Endothelial cell of umbilical vein (primary cell): ENCODE results near the gene DPEP3. TPM values are rescaled to one million over a fixed set of nuclear protein-coding genes. Genes with fewer than 3 reads are reported as not detected.

ENCODE experiments used
- BruUV-seq: library from RNA; stranded (reverse); fragments of 400-500 nt; replicated peaks from 2 replicates; lab custom pipeline; 2021; lab: Mats Ljungman, UMichigan
- CTCF ChIA-PET: fragments of 300-600, 350-600 bp; sonication (Branson Sonifier 250); formaldehyde crosslinking; loops from one replicate; lab custom pipeline; 2021; ENCODE audit warnings: antibody characterized with exemption, inconsistent platforms; lab: Charles Lee
- POLR2A ChIA-PET: fragments of 300-600, 350-600 bp; sonication (Branson Sonifier 250); formaldehyde crosslinking; loops from one replicate; lab custom pipeline; 2021; ENCODE audit warnings: antibody characterized with exemption, inconsistent platforms; lab: Charles Lee
- DNase-seq: peaks from one replicate; pipeline ENCODE4 v3.0.0-alpha.2; 2011; ENCODE audit warnings: low read depth, low spot score
- FAIRE-seq: peaks from 2 replicates; lab custom pipeline; 2011; peaks lifted over from hg19 to GRCh38; lab: Jason Lieb, UNC
- H2AFZ ChIP-seq: 2 replicates; pipeline ENCODE4 v1.6.0; 2012; ENCODE audit warnings: low read depth, low read length, control low read depth, inconsistent platforms
- H3K27ac ChIP-seq: 2 replicates; pipeline ENCODE4 v1.5.1; 2011; ENCODE audit warnings: low read depth, mild to moderate bottlenecking, control low read depth, low read length, moderate library complexity; ENCODE audit not compliant: insufficient read depth
- H3K27me3 ChIP-seq, 2 experiments: 2 replicates each; pipeline versions ENCODE4 v1.6.0 to v1.6.1; 2011; ENCODE audit warnings: low read length in 2 of 2, mixed read lengths in 1 of 2; ENCODE audit not compliant: control insufficient read depth in 2 of 2, insufficient read depth in 2 of 2
- H3K36me3 ChIP-seq, 2 experiments: 2 replicates in 1 of 2; 3 replicates in 1 of 2; pipeline ENCODE4 v1.5.1; 2011; ENCODE audit warnings: low read length in 2 of 2, mild to moderate bottlenecking in 1 of 2, moderate library complexity in 1 of 2; ENCODE audit not compliant: control insufficient read depth in 2 of 2, insufficient read depth in 2 of 2; ENCODE audit errors: extremely low read depth in 1 of 2
- H3K4me1 ChIP-seq: 3 replicates; pipeline ENCODE4 v1.5.1; 2011; ENCODE audit warnings: mild to moderate bottlenecking, low read length; ENCODE audit not compliant: control insufficient read depth, insufficient read depth; ENCODE audit errors: extremely low read depth
- H3K4me2 ChIP-seq: 2 replicates; pipeline ENCODE4 v1.6.1; 2011; ENCODE audit warnings: low read length, control low read depth, mixed read lengths; ENCODE audit not compliant: insufficient read depth
- H3K4me3 ChIP-seq, 3 experiments: fragments of 200-600 bp in 1 of 3; sonication (generic), shearing (Covaris generic) in 1 of 3; replicated peaks in 1 of 3; 2 replicates each; pipeline ENCODE4 v1.5.1; 2011 to 2016; ENCODE audit warnings: control low read depth in 3 of 3, low read length in 3 of 3, mild to moderate bottlenecking in 2 of 3, inconsistent platforms in 1 of 3, low read depth in 1 of 3, moderate library complexity in 1 of 3; ENCODE audit not compliant: insufficient read depth in 1 of 3
- H3K79me2 ChIP-seq: 2 replicates; pipeline ENCODE4 v1.6.0; 2012; ENCODE audit warnings: low read length, inconsistent platforms; ENCODE audit not compliant: control insufficient read depth, insufficient read depth
- H3K9ac ChIP-seq: replicated peaks from 2 replicates; pipeline ENCODE3; 2011; ENCODE audit warnings: low read length, control low read depth; ENCODE audit not compliant: insufficient read depth; ENCODE audit errors: extremely low read depth
- H3K9me1 ChIP-seq: replicated peaks from 3 replicates; pipeline ENCODE4 v1.6.0; 2011; ENCODE audit warnings: mild to moderate bottlenecking, low read length; ENCODE audit not compliant: control insufficient read depth, insufficient read depth; ENCODE audit errors: extremely low read depth
- H3K9me3 ChIP-seq: replicated peaks from 2 replicates; pipeline ENCODE4 v1.5.1; 2012; ENCODE audit warnings: low read length, inconsistent platforms; ENCODE audit not compliant: control insufficient read depth, insufficient read depth
- H4K20me1 ChIP-seq: replicated peaks from 2 replicates; pipeline ENCODE3; 2011; ENCODE audit warnings: mild to moderate bottlenecking, low read length; ENCODE audit not compliant: control insufficient read depth, insufficient read depth; ENCODE audit errors: extremely low read depth
- EZH2 ChIP-seq: IDR thresholded peaks from 2 replicates; pipeline ENCODE4 v1.6.1; 2012; ENCODE audit warnings: borderline replicate concordance, low read depth, mild to moderate bottlenecking, moderate library complexity, low read length, inconsistent platforms; ENCODE audit not compliant: severe bottlenecking
- FOS ChIP-seq: IDR thresholded peaks from 2 replicates; pipeline ENCODE4 v1.6.1; 2011; ENCODE audit warnings: mild to moderate bottlenecking, low read length, moderate library complexity, borderline replicate concordance; ENCODE audit not compliant: insufficient read depth
- JUN ChIP-seq: IDR thresholded peaks from 2 replicates; pipeline ENCODE4 v1.6.1; 2011; ENCODE audit warnings: borderline replicate concordance, low read depth; ENCODE audit not compliant: insufficient read length, insufficient read depth
- MYC ChIP-seq: IDR thresholded peaks from one replicate; pipeline ENCODE4 v1.6.1; 2011; ENCODE audit warnings: mild to moderate bottlenecking, low read depth, low read length
- POLR2A ChIP-seq: IDR thresholded peaks from 2 replicates; pipeline ENCODE4 v1.6.1; 2012; ENCODE audit warnings: low read depth, mild to moderate bottlenecking, control low read depth, low read length
- POLR2AphosphoS5 ChIP-seq: IDR thresholded peaks from 2 replicates; pipeline ENCODE4 v1.6.1; 2012; ENCODE audit warnings: low read depth, mild to moderate bottlenecking, control low read depth, low read length, moderate library complexity; ENCODE audit not compliant: insufficient read depth
- dilution Hi-C: fragments of 300-500 bp; cut with MboI; formaldehyde crosslinking; loops from one replicate; pipeline ENCODE4 v1.15.0; 2019; ENCODE audit warnings: low sequenced_read_pairs; ENCODE audit not compliant: extremely low pct_ligation_motif_present
- intact Hi-C: fragments of 100-400 bp; cut with micrococcal nuclease; formaldehyde crosslinking; loops from one replicate; pipeline ENCODE4 v1.10.0; 2022
- polyA plus RNA-seq, 4 experiments: library from polyadenylated mRNA; depleted of rRNA in 3 of 4; stranded (reverse) in 3 of 4; unstranded in 1 of 4; fragments of >200 nt; gene quantifications; 2 replicates each; pipeline versions ENCODE4 v1.2.1 to v1.2.3, GENCODE V29; 2011 to 2012; ENCODE audit warnings: missing spikeins in 1 of 4
- total RNA-seq: library from RNA; stranded (reverse); gene quantifications from 2 replicates; pipeline ENCODE4 v1.2.3, GENCODE V29; 2021
- TF ChIP-seq, protein P1 (sequence below): IDR thresholded peaks from 2 replicates; pipeline ENCODE4 v1.6.1; 2011; ENCODE audit not compliant: insufficient read depth, insufficient read length

Gene DPEP3
- total and polyA plus RNA-seq, 2 donors (not counting 3 experiments of a cell fraction or from before 2014, with no cell fraction given) = 0.06 TPM; not detected in 1

DNA sequence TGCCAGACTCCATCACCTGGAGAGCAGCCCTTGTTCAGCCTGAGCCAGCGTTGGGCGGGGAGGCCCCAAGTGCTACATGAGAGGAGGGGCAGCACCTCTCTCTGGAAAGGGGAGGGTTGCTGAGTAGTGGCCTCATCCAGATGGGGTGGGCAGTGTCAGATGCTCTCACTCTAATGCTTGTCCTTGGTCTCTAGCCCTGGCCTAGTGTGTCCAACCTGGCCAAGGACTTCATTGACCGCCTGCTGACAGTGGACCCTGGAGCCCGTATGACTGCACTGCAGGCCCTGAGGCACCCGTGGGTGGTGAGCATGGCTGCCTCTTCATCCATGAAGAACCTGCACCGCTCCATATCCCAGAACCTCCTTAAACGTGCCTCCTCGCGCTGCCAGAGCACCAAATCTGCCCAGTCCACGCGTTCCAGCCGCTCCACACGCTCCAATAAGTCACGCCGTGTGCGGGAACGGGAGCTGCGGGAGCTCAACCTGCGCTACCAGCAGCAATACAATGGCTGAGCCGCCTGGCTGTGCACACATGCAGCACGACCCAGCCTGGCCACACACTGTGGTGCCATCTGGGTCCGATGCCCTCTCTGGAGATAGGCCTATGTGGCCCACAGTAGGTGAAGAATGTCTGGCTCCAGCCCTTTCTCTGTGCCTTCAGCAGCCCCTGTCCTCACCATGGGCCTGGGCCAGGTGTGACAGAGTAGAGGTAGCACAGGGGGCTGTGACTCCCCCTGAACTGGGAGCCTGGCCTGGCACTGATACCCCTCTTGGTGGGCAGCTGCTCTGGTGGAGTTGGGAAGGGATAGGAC lies 53.0 kb downstream of the DPEP3 start:
- BruUV-seq = TSS peak; percentile 26
- Histone ChIP-seq H3K79me2 (no peaks in the 10 kb centered on the region), H4K20me1 (no peaks in the 10 kb centered on the region), H2AFZ (no peak overlapping the region), H3K4me2 (no peak overlapping the region), H3K9me1 (no peaks in the 10 kb centered on the region), H3K9me3 (no peaks in the 10 kb centered on the region), H3K27ac (no peak overlapping the region), H3K36me3 (peaks cover 0 to 16% of the 10 kb centered on the region in 2 experiments), H3K4me3 (no peak overlapping the region), H3K4me1 (peaks cover 10% of the 10 kb centered on the region), H3K27me3 (no peaks in the 10 kb centered on the region), H3K9ac (no peak overlapping the region)
- POLR2A ChIA-PET = no interaction called here
- dilution Hi-C loops = no loop called here
- no peak for DNase-seq
- intact Hi-C loops = loop anchor here (10.0 kb wide), 1 partner anchor 403 kb away; the partner anchor contains the start of gene RIPOR1
- TF ChIP-seq, protein P1, sequence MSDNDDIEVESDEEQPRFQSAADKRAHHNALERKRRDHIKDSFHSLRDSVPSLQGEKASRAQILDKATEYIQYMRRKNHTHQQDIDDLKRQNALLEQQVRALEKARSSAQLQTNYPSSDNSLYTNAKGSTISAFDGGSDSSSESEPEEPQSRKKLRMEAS = no peak
- no peak for TF ChIP-seq FOS
- no peak for TF ChIP-seq MYC
- TF ChIP-seq JUN = no peak
- TF ChIP-seq POLR2A = no peak
- no peak for TF ChIP-seq EZH2
- no peak for TF ChIP-seq POLR2AphosphoS5
- FAIRE-seq = no peak
- CTCF ChIA-PET = interaction anchor here (1.0 to 6.1 kb wide), 9 partner anchors 12 to 406 kb away, joined by 4 to 106 read pairs (median 6); partner anchors contain the start of gene NRN1L
